ENCODE measurements around the gene ZNF521.

ZNF521 gene

DNA sequence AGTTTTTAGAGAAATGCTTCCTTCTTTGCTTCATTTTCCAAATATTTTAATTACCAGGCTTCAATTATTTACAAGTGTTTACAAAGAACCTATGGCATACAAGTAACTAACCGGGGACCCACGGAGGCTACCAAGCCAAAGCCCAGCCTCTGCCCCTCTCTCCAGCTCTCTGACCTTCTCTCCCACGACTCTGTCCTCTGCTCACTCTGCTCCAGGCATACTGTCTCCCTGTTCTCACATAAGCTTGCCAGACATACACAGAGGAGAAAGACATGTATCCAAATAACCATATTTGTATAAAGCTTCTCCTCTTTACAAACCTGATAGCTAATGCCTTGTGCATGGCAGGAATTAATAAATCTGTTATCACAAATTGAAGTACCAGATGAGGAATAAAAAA lies 141.3 kb downstream of the ZNF521 start:
- no CpG with 5 or more reads among the region's 3 CpGs for WGBS (ENCODE audit: extremely low coverage, insufficient coverage, insufficient read length)
- DNase-seq: no peak

DNA sequence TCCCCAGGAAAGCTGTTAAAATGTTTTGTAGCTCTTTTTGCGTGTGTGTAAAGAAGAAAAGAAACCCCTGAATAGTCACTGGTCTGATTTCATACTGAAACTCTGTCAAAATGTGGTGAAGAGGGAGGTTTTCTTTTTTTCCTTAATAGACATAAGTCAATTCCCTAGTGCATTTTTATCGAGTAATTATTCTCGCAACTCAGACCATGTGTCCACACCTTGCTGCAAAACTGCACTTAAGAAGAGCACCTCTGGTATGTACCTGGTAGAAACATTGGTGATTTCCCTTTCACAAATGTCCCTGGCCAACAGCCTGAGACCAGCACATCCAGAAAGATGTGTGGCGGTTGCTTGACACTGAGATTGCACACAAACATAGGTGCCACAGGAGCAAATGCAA lies 159.9 kb downstream of the ZNF521 start:
- no peak overlapping the region for H2BK5ac ChIP-seq (ENCODE audit: low read depth, low read length, poor library complexity)
- H3K18ac ChIP-seq (ENCODE audit: low read length): no peak overlapping the region
- no peak for DNase-seq
- no peaks in the 10 kb centered on the region for H3K9me3 ChIP-seq (ENCODE audit: insufficient read depth, low read depth, low read length)
- no peak overlapping the region for H4K8ac ChIP-seq (ENCODE audit: low read depth, low read length)
- H3K79me2 ChIP-seq (ENCODE audit: control insufficient read depth, insufficient read depth, low read length, poor library complexity): peaks cover 2% of the 10 kb centered on the region
- no peak overlapping the region for H2BK12ac ChIP-seq (ENCODE audit: low read length)
- H3K4ac ChIP-seq (ENCODE audit: low read depth, low read length): no peak overlapping the region
- H3K79me1 ChIP-seq (ENCODE audit: low read length): no peaks in the 10 kb centered on the region
- H4K12ac ChIP-seq (ENCODE audit: low read depth, low read length): no peak overlapping the region
- no peaks in the 10 kb centered on the region for H3K27me3 ChIP-seq (ENCODE audit: insufficient read depth, low read length)
- H2AK5ac ChIP-seq (ENCODE audit: low read length): no peak overlapping the region
- no peak overlapping the region for H3K23ac ChIP-seq (ENCODE audit: low read length)
- no peaks in the 10 kb centered on the region for H3K4me1 ChIP-seq (ENCODE audit: control insufficient read depth in 1 of 2, insufficient read depth in 2 of 2, low read length in 2 of 2)
- no peak overlapping the region for H3K4me3 ChIP-seq (ENCODE audit: low read depth, low read length)
- H3K27ac ChIP-seq (ENCODE audit: low read depth, low read length): no peak overlapping the region
- H3K4me2 ChIP-seq (ENCODE audit: low read length): no peak overlapping the region
- H4K91ac ChIP-seq (ENCODE audit: low read depth, low read length): no peak overlapping the region
- no peak overlapping the region for H3K14ac ChIP-seq (ENCODE audit: low read length)
- no peak overlapping the region for H2BK120ac ChIP-seq (ENCODE audit: insufficient read depth, low read length, poor library complexity)
- no CpG with 5 or more reads among the region's 4 CpGs for WGBS (ENCODE audit: extremely low coverage, insufficient coverage, insufficient read length)
- no peak overlapping the region for H3K9ac ChIP-seq (ENCODE audit: low read length)
- H3K36me3 ChIP-seq (ENCODE audit: control insufficient read depth in 1 of 2, insufficient read depth in 2 of 2, low read length in 2 of 2): peaks cover 2 to 10% of the 10 kb centered on the region in 2 experiments
- no peak overlapping the region for H2AFZ ChIP-seq (ENCODE audit: insufficient read depth, low read length, poor library complexity)

More for the DNA sequence above, 141.3 kb downstream of the ZNF521 start:
- H4K91ac ChIP-seq (ENCODE audit: low read depth, low read length): no peak overlapping the region
- H3K18ac ChIP-seq (ENCODE audit: low read length): no peak overlapping the region
- no peak overlapping the region for H3K14ac ChIP-seq (ENCODE audit: low read length)
- H3K4me1 ChIP-seq (ENCODE audit: control insufficient read depth in 1 of 2, insufficient read depth in 2 of 2, low read length in 2 of 2): no peaks in the 10 kb centered on the region
- H3K9me3 ChIP-seq (ENCODE audit: insufficient read depth, low read depth, low read length): no peaks in the 10 kb centered on the region
- H3K4me3 ChIP-seq (ENCODE audit: low read depth, low read length): no peak overlapping the region
- no peak overlapping the region for H3K4me2 ChIP-seq (ENCODE audit: low read length)
- no peak overlapping the region for H3K23ac ChIP-seq (ENCODE audit: low read length)
- no peaks in the 10 kb centered on the region for H3K79me2 ChIP-seq (ENCODE audit: control insufficient read depth, insufficient read depth, low read length, poor library complexity)
- no peaks in the 10 kb centered on the region for H3K79me1 ChIP-seq (ENCODE audit: low read length)
- no peak overlapping the region for H4K8ac ChIP-seq (ENCODE audit: low read depth, low read length)
- H2AFZ ChIP-seq (ENCODE audit: insufficient read depth, low read length, poor library complexity): no peak overlapping the region
- no peak overlapping the region for H3K27ac ChIP-seq (ENCODE audit: low read depth, low read length)
- H3K4ac ChIP-seq (ENCODE audit: low read depth, low read length): no peak overlapping the region
- no peak overlapping the region for H2BK12ac ChIP-seq (ENCODE audit: low read length)
- no peaks in the 10 kb centered on the region for H3K27me3 ChIP-seq (ENCODE audit: insufficient read depth, low read length)
- H3K9ac ChIP-seq (ENCODE audit: low read length): no peak overlapping the region
- H3K36me3 ChIP-seq (ENCODE audit: control insufficient read depth in 1 of 2, insufficient read depth in 2 of 2, low read length in 2 of 2): peaks cover 3 to 4% of the 10 kb centered on the region in 2 experiments
- H2BK120ac ChIP-seq (ENCODE audit: insufficient read depth, low read length, poor library complexity): no peak overlapping the region
- H2BK5ac ChIP-seq (ENCODE audit: low read depth, low read length, poor library complexity): no peak overlapping the region
- no peak overlapping the region for H2AK5ac ChIP-seq (ENCODE audit: low read length)
- no peak overlapping the region for H4K12ac ChIP-seq (ENCODE audit: low read depth, low read length)

- no peak overlapping the region for H2BK120ac ChIP-seq (ENCODE audit: insufficient read depth, low read length, poor library complexity)
- no peak overlapping the region for H3K18ac ChIP-seq (ENCODE audit: low read length)
- H4K12ac ChIP-seq (ENCODE audit: low read depth, low read length): no peak overlapping the region
- H3K4me3 ChIP-seq (ENCODE audit: low read depth, low read length): no peak overlapping the region
- H2AK5ac ChIP-seq (ENCODE audit: low read length): no peak overlapping the region
- H3K4me1 ChIP-seq (ENCODE audit: control insufficient read depth in 1 of 2, insufficient read depth in 2 of 2, low read length in 2 of 2): no peaks in the 10 kb centered on the region
- no peak overlapping the region for H2BK12ac ChIP-seq (ENCODE audit: low read length)
- H2AFZ ChIP-seq (ENCODE audit: insufficient read depth, low read length, poor library complexity): no peak overlapping the region
- no peak overlapping the region for H3K4ac ChIP-seq (ENCODE audit: low read depth, low read length)
- no peak overlapping the region for H3K14ac ChIP-seq (ENCODE audit: low read length)
- H4K8ac ChIP-seq (ENCODE audit: low read depth, low read length): no peak overlapping the region
- H3K79me2 ChIP-seq (ENCODE audit: control insufficient read depth, insufficient read depth, low read length, poor library complexity): peaks cover 2% of the 10 kb centered on the region
- no peaks in the 10 kb centered on the region for H3K79me1 ChIP-seq (ENCODE audit: low read length)
- no peak overlapping the region for H2BK5ac ChIP-seq (ENCODE audit: low read depth, low read length, poor library complexity)
- H3K27me3 ChIP-seq (ENCODE audit: insufficient read depth, low read length): no peaks in the 10 kb centered on the region
- H3K36me3 ChIP-seq (ENCODE audit: control insufficient read depth in 1 of 2, insufficient read depth in 2 of 2, low read length in 2 of 2): peaks cover 2 to 10% of the 10 kb centered on the region in 2 experiments
- H3K9ac ChIP-seq (ENCODE audit: low read length): no peak overlapping the region
- H4K91ac ChIP-seq (ENCODE audit: low read depth, low read length): no peak overlapping the region
- no peak for DNase-seq
- H3K9me3 ChIP-seq (ENCODE audit: insufficient read depth, low read depth, low read length): no peaks in the 10 kb centered on the region
- no peak overlapping the region for H3K23ac ChIP-seq (ENCODE audit: low read length)
- no peak overlapping the region for H3K4me2 ChIP-seq (ENCODE audit: low read length)
- H3K27ac ChIP-seq (ENCODE audit: low read depth, low read length): no peak overlapping the region
- no CpG with 5 or more reads among the region's 3 CpGs for WGBS (ENCODE audit: extremely low coverage, insufficient coverage, insufficient read length)
Observed at GRCh38 chr18:25190472-25190871, 161.5 kb downstream of the ZNF521 start.

DNA sequence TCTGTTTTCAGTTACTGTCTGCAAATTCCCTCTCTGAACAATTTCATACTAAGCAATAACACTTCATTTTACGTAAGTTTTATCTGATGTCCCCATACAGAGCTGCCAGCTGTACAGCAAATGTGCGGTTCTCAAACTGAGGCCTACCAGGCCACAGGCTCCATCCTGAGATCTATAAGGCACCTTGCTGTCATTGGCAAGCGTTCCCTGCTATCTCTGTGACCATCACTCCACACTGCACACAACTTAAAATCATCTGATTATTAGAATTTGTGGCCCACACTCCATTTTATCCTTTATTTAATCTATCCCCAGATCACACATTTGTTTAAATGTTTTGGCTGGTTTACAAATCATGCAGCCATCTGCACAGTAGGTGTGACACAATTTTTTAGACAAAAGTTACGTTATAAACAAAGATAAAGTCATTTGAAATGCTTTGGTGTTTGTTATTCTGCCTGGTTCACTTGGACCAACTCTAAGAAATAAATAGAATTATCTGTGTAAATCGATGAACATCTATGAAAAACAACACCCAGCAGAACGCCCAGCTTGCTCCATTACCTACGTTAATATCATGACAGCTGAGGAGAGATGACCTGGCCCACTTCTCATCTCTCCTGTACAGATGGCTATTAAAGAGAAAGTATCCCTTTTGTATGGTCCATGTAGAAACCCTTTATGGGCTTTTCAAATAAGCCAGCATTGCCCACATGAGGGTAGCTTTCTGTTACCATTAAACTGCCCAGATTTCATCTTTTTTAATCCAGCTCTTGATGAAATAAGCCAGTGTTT lies 162.4 kb downstream of the ZNF521 start:
- Histone ChIP-seq H3K36me3 (ENCODE audit: control insufficient read depth in 1 of 2, insufficient read depth in 2 of 2, low read length in 2 of 2) (peaks cover 2 to 10% of the 10 kb centered on the region in 2 experiments), H3K9me3 (ENCODE audit: insufficient read depth, low read depth, low read length) (no peaks in the 10 kb centered on the region), H2AK5ac (ENCODE audit: low read length) (no peak overlapping the region), H3K4ac (ENCODE audit: low read depth, low read length) (no peak overlapping the region), H2BK120ac (ENCODE audit: insufficient read depth, low read length, poor library complexity) (no peak overlapping the region), H3K23ac (ENCODE audit: low read length) (no peak overlapping the region), H3K79me2 (ENCODE audit: control insufficient read depth, insufficient read depth, low read length, poor library complexity) (peaks cover 2% of the 10 kb centered on the region), H3K14ac (ENCODE audit: low read length) (no peak overlapping the region), H2AFZ (ENCODE audit: insufficient read depth, low read length, poor library complexity) (no peak overlapping the region), H3K18ac (ENCODE audit: low read length) (no peak overlapping the region), H4K91ac (ENCODE audit: low read depth, low read length) (no peak overlapping the region), H3K27me3 (ENCODE audit: insufficient read depth, low read length) (no peaks in the 10 kb centered on the region), H3K4me3 (ENCODE audit: low read depth, low read length) (no peak overlapping the region), H3K4me2 (ENCODE audit: low read length) (no peak overlapping the region), H3K4me1 (ENCODE audit: control insufficient read depth in 1 of 2, insufficient read depth in 2 of 2, low read length in 2 of 2) (no peaks in the 10 kb centered on the region), H2BK5ac (ENCODE audit: low read depth, low read length, poor library complexity) (no peak overlapping the region), H3K79me1 (ENCODE audit: low read length) (no peaks in the 10 kb centered on the region), H3K27ac (ENCODE audit: low read depth, low read length) (no peak overlapping the region), H4K12ac (ENCODE audit: low read depth, low read length) (no peak overlapping the region), H3K9ac (ENCODE audit: low read length) (no peak overlapping the region), H4K8ac (ENCODE audit: low read depth, low read length) (no peak overlapping the region), H2BK12ac (ENCODE audit: low read length) (no peak overlapping the region)
- no CpG with 5 or more reads among the region's 7 CpGs for WGBS (ENCODE audit: extremely low coverage, insufficient coverage, insufficient read length)
- DNase-seq: no peak
